ENCODE data around the gene TJP2. TPM values are rescaled to one million over a fixed set of nuclear protein-coding genes. Genes with fewer than 3 reads are reported as not detected.

TJP2 gene
- total RNA-seq, 2 donors from 2014 or later, result 60.2 to 79.1 TPM

DNA sequence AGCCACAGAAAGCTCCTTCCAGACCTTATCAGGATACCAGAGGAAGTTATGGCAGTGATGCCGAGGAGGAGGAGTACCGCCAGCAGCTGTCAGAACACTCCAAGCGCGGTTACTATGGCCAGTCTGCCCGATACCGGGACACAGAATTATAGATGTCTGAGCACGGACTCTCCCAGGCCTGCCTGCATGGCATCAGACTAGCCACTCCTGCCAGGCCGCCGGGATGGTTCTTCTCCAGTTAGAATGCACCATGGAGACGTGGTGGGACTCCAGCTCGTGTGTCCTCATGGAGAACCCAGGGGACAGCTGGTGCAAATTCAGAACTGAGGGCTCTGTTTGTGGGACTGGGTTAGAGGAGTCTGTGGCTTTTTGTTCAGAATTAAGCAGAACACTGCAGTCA is 80.1 kb downstream of the TJP2 start:
- intact Hi-C loops (cut with DNase I), result no loop called here
- ATAC-seq, result no peak

GRCh38 chr9:69255591-69255990 is 81.5 kb downstream of the TJP2 start:
- no peak overlapping the region for H3K27ac ChIP-seq
- H3K27me3 ChIP-seq, result no peaks in the 10 kb centered on the region
- ATAC-seq (no peak), DNase-seq (no peak)
- H3K4me1 ChIP-seq, result no peaks in the 10 kb centered on the region
- no peaks in the 10 kb centered on the region for H3K9me3 ChIP-seq
- TF ChIP-seq, protein P1, sequence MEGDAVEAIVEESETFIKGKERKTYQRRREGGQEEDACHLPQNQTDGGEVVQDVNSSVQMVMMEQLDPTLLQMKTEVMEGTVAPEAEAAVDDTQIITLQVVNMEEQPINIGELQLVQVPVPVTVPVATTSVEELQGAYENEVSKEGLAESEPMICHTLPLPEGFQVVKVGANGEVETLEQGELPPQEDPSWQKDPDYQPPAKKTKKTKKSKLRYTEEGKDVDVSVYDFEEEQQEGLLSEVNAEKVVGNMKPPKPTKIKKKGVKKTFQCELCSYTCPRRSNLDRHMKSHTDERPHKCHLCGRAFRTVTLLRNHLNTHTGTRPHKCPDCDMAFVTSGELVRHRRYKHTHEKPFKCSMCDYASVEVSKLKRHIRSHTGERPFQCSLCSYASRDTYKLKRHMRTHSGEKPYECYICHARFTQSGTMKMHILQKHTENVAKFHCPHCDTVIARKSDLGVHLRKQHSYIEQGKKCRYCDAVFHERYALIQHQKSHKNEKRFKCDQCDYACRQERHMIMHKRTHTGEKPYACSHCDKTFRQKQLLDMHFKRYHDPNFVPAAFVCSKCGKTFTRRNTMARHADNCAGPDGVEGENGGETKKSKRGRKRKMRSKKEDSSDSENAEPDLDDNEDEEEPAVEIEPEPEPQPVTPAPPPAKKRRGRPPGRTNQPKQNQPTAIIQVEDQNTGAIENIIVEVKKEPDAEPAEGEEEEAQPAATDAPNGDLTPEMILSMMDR (IDR thresholded peaks at IDR 0.05), result no peak
- TF ChIP-seq POLR2A (IDR thresholded peaks at IDR 0.05), result no peak
- no peak overlapping the region for H3K4me3 ChIP-seq
- H3K36me3 ChIP-seq (replicated peaks in 1 of 2; ENCODE audit: insufficient read depth in 1 of 2, low read depth in 2 of 2), result peaks cover 9 to 27% of the 10 kb centered on the region in 2 donors
- intact Hi-C loops (cut with DNase I), result no loop called here
- WGBS, 2 donors, result 81 to 83% methylated on average over 1 of the region's 1 CpG

More for the DNA sequence above, 80.1 kb downstream of the TJP2 start:
- DNase-seq, result no peak
- TF ChIP-seq POLR2A (IDR thresholded peaks at IDR 0.05), result no peak
- TF ChIP-seq, protein P1 (IDR thresholded peaks at IDR 0.05), result no peak
- H3K36me3 ChIP-seq (replicated peaks in 1 of 2; ENCODE audit: insufficient read depth in 1 of 2, low read depth in 2 of 2), result peaks cover 9 to 27% of the 10 kb centered on the region in 2 donors
- H3K27me3 ChIP-seq, result no peaks in the 10 kb centered on the region
- H3K9me3 ChIP-seq, result no peaks in the 10 kb centered on the region
- no peaks in the 10 kb centered on the region for H3K4me1 ChIP-seq
- WGBS, 2 donors, result 92 to 93% methylated on average over 3 to 11 of the region's 11 CpGs
- H3K4me3 ChIP-seq, result no peak overlapping the region
- H3K27ac ChIP-seq, result no peak overlapping the region

- H3K4me3 ChIP-seq, result no peak overlapping the region
- ATAC-seq (no peak), DNase-seq (no peak)
- H3K4me1 ChIP-seq, result no peaks in the 10 kb centered on the region
- 80 to 97% methylated on average over 5 of the region's 5 CpGs for WGBS, 2 donors
- intact Hi-C loops (cut with DNase I), result no loop called here
- no peak overlapping the region for H3K27ac ChIP-seq
- H3K9me3 ChIP-seq, result no peaks in the 10 kb centered on the region
- H3K27me3 ChIP-seq, result no peaks in the 10 kb centered on the region
- peaks cover 9 to 11% of the 10 kb centered on the region in 2 donors for H3K36me3 ChIP-seq (replicated peaks in 1 of 2; ENCODE audit: insufficient read depth in 1 of 2, low read depth in 2 of 2)
- TF ChIP-seq, protein P1 (IDR thresholded peaks at IDR 0.05), result no peak
- TF ChIP-seq POLR2A (IDR thresholded peaks at IDR 0.05), result no peak
Measured at GRCh38 chr9:69258551-69258950, 84.5 kb downstream of the TJP2 start.

DNA sequence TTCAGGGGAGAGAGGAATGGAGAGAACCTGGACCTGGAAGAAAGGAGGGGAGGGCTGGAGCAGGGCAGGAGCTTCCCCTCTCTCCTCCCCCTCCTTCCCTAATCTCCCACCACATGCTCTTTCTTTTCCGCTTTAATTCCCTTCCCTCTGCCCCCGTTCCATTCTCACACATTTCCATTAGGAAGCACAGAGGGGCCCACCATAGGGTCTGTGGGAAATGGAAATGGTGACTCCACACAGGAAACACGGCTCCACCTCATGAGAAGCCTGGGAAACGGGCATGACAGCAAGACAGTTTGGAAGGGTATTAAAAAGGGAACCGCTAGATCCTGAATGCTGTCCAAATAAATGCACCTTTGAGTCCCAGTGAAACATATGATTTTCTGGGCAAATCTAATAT is 86.1 kb downstream of the TJP2 start:
- no peak for TF ChIP-seq POLR2A (IDR thresholded peaks at IDR 0.05)
- TF ChIP-seq, protein P1 (IDR thresholded peaks at IDR 0.05), result no peak
- Histone ChIP-seq H3K27ac (no peak overlapping the region), H3K4me3 (no peak overlapping the region), H3K9me3 (no peaks in the 10 kb centered on the region), H3K27me3 (no peaks in the 10 kb centered on the region), H3K4me1 (no peaks in the 10 kb centered on the region), H3K36me3 (replicated peaks in 1 of 2; ENCODE audit: insufficient read depth in 1 of 2, low read depth in 2 of 2) (peaks cover 0 to 8% of the 10 kb centered on the region in 2 donors)
- intact Hi-C loops (cut with DNase I), result no loop called here
- DNase-seq (no peak), ATAC-seq (no peak)
- 73 to 74% methylated on average over 4 to 5 of the region's 5 CpGs for WGBS, 2 donors

DNA sequence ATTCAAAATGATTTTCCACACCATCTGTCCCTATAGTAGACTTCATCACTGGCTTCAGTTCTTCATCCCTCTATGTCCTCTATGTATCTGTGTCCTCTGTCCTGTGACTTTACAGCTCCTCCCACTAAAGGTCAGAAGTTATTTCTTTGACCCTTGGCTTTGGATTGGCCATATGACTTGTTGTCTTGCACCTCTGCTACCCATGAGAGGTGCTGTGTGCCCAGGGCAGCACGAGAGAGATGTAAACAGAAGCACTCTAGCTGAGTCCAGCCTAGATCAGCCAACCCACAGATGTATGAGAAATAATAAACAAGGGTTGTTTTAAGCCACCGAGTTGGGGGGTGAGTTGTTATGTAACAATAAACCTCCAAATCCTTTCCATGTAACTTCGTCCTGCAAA is 87.6 kb downstream of the TJP2 start:
- TF ChIP-seq POLR2A (IDR thresholded peaks at IDR 0.05), result no peak
- TF ChIP-seq, protein P1 (IDR thresholded peaks at IDR 0.05), result no peak
- Histone ChIP-seq H3K9me3 (no peaks in the 10 kb centered on the region), H3K4me1 (no peaks in the 10 kb centered on the region), H3K4me3 (no peak overlapping the region), H3K27me3 (no peaks in the 10 kb centered on the region), H3K27ac (no peak overlapping the region), H3K36me3 (replicated peaks in 1 of 2; ENCODE audit: insufficient read depth in 1 of 2, low read depth in 2 of 2) (peaks cover 0 to 2% of the 10 kb centered on the region in 2 donors)
- 60 to 63% methylated on average over 3 of the region's 3 CpGs for WGBS, 2 donors
- ATAC-seq (no peak), DNase-seq (no peak)
- intact Hi-C loops (cut with DNase I), result no loop called here
